Duodenal mucosa (tissue), 2 donors: ENCODE results near the gene AGFG2.

Experiments
- H3K27ac ChIP-seq: one replicate; pipeline ENCODE4 v1.7.0; 2013; ENCODE audit warnings: low read depth, low read length
- H3K27me3 ChIP-seq, 2 donors: one replicate each; pipeline ENCODE4 v1.7.0; 2013; ENCODE audit warnings: low read length in 2 of 2, control low read depth in 1 of 2; ENCODE audit not compliant: insufficient read depth in 2 of 2, control insufficient read depth in 1 of 2
- H3K36me3 ChIP-seq, 2 donors: one replicate each; pipeline ENCODE4 v1.7.0; 2013; ENCODE audit warnings: low read length in 2 of 2, control low read depth in 1 of 2; ENCODE audit not compliant: insufficient read depth in 2 of 2, control insufficient read depth in 1 of 2
- H3K4me1 ChIP-seq, 2 donors: one replicate each; pipeline ENCODE4 v1.7.0; 2013; ENCODE audit warnings: low read length in 2 of 2, control low read depth in 1 of 2; ENCODE audit not compliant: insufficient read depth in 2 of 2, control insufficient read depth in 1 of 2
- H3K4me3 ChIP-seq, 2 donors: one replicate each; pipeline ENCODE4 v1.7.0; 2013; ENCODE audit warnings: low read length in 2 of 2, low read depth in 1 of 2
- H3K9ac ChIP-seq, 2 donors: one replicate each; pipeline ENCODE4 v1.7.0; 2013; ENCODE audit warnings: low read length in 2 of 2, low read depth in 1 of 2
- H3K9me3 ChIP-seq, 2 donors: one replicate each; pipeline ENCODE4 v1.7.0; 2013; ENCODE audit warnings: low read length in 2 of 2, control low read depth in 1 of 2; ENCODE audit not compliant: control insufficient read depth in 1 of 2

Gene AGFG2

DNA sequence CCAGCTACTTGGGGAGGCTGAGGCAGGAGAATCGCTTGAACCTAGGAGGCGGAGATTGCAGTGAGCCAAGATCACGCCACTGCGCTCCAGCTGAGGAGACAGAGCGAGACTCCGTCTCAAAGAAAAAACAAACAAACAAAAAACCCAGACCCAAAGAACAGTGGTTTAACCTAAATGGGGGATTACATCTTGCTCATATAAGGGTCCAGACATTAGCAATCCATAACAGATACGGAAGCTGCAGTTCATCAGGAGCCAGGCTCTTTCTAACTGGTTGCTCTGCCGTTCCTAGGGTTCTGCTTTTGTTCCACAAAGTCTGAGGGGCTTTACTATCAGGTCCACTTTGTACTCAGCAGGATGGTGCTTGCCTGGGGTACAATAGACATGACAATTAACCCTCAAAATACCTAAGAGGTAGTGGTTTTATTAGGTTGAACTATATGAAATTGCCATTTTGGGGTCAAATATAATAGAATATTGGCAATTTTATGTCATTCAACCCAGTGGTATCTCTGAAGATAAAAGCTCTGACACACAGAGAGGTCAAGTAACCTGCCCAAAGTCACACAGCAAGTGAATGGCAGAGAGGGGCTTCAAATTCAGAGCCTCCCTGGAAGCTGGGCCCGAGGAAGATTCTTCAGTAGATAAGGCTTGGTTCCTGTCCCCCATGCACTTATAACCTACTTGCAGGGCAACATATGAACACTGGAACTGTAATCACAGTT is 34.0 kb upstream of the AGFG2 start:
- Histone ChIP-seq H3K27me3 (no peaks in the 10 kb centered on the region), H3K9me3 (no peaks in the 10 kb centered on the region), H3K9ac (no peak overlapping the region), H3K4me1 (no peaks in the 10 kb centered on the region), H3K36me3 (no peaks in the 10 kb centered on the region), H3K4me3 (no peak overlapping the region), H3K27ac (no peak overlapping the region)

DNA sequence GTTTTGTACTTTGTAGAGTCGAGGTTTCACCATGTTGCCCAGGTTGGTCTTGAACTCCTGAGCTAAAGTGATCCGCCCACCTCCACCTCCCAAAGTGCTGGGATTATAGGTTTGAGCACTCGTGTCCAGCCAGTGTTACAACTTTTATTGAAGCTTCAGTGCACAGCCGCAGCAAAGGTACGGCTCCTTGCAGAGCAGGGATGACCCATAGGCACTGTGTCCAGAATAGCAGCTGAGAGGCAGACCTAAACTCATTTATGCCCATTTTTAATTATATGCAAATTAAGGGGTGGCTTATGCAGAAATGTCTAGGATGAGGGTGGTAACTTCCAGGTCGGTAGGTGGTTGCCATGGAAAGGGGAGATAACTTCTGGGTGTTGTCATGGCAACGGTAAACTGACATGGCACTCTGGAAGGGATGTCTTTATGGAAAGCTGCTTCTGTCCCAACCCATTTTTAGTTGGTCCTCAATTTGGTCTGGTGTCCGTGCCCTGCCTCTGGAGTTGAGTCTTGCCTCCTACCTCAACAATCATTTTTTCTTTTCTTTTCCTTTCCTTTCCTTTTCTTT is 32.6 kb upstream of the AGFG2 start:
- Histone ChIP-seq H3K27me3 (no peaks in the 10 kb centered on the region), H3K27ac (no peak overlapping the region), H3K4me3 (no peak overlapping the region), H3K9ac (no peak overlapping the region), H3K36me3 (no peaks in the 10 kb centered on the region), H3K4me1 (no peaks in the 10 kb centered on the region), H3K9me3 (no peaks in the 10 kb centered on the region)

DNA sequence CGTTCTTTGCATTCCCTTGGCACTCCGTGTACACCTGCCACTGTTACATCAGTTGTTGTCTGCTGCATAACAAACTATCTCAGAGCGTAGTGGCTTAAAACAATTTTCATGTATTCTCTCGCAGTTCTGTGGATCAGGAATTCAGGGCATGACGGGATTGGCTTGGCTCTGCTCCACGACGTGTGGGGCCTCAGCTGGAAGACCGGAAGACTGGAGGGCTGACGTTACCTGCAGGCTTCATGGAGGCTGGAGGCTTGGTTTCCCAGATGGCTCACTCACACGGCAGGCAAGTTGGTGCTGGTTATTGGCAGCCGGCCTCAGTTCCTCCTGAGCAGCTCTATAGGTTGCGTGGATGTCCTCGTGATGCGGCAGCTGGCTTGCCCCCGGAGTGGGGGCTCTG is 29.8 kb upstream of the AGFG2 start:
- Histone ChIP-seq H3K9me3 (no peaks in the 10 kb centered on the region), H3K4me3 (no peak overlapping the region), H3K9ac (no peak overlapping the region), H3K36me3 (no peaks in the 10 kb centered on the region), H3K4me1 (no peaks in the 10 kb centered on the region), H3K27me3 (no peaks in the 10 kb centered on the region), H3K27ac (no peak overlapping the region)

DNA sequence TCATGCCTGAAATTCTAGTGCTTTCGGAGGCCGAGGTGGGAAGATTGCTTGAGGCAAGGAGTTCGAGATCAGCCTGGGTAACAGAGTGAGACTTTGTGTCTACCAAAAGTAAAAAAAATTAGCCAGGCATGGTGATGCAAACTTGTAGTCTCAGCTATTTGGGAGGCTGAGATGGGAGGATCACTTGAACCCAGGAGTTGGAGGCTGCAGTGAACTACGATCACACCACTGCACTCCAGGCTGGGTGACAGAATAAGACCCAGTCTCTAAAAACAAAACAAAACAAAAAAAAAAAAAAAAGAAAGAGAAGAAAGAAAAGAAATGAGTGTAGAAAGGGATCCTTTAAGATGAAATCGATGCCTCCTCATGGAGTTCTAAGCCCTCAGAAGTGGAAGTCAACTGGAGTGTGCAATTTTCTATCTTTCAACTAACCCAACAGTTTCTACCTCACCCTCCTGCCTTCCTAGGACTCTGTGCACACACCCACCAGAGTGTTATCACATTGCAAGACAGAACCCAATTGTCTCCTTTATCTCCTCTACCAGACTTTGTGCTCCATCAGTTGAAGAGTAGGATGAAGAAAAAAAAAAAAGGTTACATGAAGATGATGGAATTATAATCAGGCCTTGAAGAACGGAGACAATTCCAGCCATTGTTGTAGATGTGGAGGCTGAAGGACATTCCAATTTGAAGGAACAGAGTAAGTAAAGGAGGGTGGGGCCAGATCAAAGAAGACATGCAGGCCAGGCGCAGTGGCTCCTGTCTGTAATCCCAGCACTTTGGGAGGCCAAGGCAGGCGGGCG is 28.4 kb upstream of the AGFG2 start:
- no peak overlapping the region for H3K9ac ChIP-seq
- no peak overlapping the region for H3K4me3 ChIP-seq
- H3K27me3 ChIP-seq = no peaks in the 10 kb centered on the region
- H3K36me3 ChIP-seq = no peaks in the 10 kb centered on the region
- no peaks in the 10 kb centered on the region for H3K4me1 ChIP-seq
- H3K9me3 ChIP-seq = no peaks in the 10 kb centered on the region
- no peak overlapping the region for H3K27ac ChIP-seq

DNA sequence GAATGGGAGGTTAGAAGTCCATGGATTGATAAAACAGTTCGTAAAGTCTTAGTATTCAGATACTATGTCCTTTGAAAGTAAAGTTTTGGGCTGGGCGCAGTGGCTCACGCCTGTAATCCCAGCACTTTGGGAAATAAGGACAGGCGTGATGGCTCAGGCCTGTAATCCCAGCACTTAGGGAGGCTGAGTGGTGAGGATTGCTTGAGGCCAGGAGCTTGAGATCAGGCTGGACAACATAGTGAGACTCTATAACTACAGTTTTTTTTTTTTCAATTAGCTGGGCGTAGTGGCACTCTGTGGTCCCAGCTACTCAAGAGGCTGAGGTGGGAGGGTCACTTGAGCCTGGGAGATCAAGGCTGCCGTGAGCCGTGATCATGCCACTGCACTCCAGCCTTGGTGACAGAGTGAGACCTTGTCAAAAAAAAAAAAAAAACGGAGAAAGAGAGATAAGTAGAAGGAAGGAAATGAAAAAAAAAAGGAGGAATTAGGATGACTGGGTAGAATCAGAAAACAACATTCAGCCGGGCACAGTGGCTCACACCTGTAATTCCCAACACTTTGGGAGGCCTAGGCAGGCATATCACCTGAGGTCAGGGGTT is 25.7 kb upstream of the AGFG2 start:
- Histone ChIP-seq H3K4me3 (no peak overlapping the region), H3K36me3 (no peaks in the 10 kb centered on the region), H3K9ac (no peak overlapping the region), H3K27me3 (no peaks in the 10 kb centered on the region), H3K27ac (no peak overlapping the region), H3K9me3 (no peaks in the 10 kb centered on the region), H3K4me1 (no peaks in the 10 kb centered on the region)

DNA sequence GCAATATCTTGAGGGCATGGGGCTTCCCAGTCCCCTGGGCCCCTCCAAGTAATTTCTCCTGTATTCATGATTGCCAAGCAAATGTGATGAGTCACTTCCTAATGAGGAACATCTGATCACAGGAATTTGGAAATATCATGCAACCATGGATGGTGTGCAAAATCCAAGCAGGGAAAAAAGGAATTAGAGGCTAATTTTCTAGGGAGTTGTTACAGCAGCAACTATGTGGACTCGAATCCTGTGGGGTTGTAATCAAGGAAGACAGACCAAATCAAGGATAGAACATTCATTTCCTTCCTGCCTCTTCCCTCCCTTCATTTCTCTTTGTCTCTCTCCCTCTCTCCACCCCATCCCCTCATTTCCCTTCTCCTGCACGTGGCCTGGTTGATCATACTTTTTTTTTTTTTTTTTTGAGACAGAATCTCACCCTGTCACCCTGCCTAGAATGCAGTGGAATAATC is 23.9 kb upstream of the AGFG2 start:
- H3K27ac ChIP-seq = no peak overlapping the region
- H3K4me1 ChIP-seq = no peaks in the 10 kb centered on the region
- H3K27me3 ChIP-seq = no peaks in the 10 kb centered on the region
- H3K9me3 ChIP-seq = no peaks in the 10 kb centered on the region
- H3K4me3 ChIP-seq = no peak overlapping the region
- no peak overlapping the region for H3K9ac ChIP-seq
- H3K36me3 ChIP-seq = no peaks in the 10 kb centered on the region

DNA sequence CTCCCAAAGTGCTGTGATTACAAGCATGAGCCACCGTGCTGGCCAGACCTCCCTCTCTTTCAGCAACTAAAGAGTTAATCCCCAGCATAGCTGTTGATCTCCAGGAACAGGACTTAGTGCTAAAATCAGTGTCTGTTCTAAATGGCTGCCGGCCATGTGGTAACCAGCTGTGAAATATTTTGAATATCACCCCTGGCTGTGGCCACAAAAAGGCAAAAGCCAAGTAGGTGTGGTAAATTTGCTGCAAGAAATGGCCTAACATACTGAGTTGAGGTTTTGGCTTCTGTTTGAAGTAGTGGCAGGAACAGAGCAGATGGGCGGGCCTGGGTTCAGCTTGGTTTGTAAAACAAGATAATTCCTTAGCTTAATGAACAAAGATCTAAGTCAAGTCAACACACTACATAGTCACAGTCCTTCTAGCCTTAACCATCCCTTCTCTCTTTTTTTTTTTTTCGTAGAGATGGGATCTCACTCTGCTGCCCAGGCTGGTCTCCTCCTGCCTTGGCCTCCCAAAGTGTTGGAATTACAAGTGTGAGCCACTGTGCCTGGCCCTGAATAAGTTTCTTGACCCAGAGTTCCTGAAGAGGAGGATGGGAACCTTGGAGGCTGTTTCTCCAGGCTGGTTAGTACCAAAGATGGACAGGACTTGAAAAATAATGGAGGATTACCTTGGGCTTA is 22.7 kb upstream of the AGFG2 start:
- H3K27me3 ChIP-seq = no peaks in the 10 kb centered on the region
- no peak overlapping the region for H3K9ac ChIP-seq
- H3K4me1 ChIP-seq = no peaks in the 10 kb centered on the region
- H3K9me3 ChIP-seq = no peaks in the 10 kb centered on the region
- no peaks in the 10 kb centered on the region for H3K36me3 ChIP-seq
- H3K27ac ChIP-seq = no peak overlapping the region
- H3K4me3 ChIP-seq = no peak overlapping the region

DNA sequence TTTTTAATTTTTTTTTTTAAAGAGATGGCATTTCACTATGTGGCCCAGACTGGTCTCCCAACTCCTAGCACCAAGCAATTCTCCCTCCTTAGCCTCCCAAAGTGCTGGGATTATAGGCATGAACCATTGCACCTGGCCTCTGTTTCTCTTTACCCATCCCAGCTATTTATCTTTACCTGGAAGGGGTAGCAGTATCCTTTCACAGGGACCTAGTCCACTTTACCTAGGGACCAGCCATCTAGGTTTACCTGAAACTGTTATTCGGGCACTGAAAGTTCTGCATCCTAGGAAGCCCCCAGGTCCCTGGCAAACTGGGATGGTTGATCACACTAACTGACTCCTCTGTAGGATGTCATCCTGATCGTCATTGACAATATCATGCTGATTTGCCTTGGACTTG is 21.7 kb upstream of the AGFG2 start:
- H3K4me3 ChIP-seq = no peak overlapping the region
- no peak overlapping the region for H3K9ac ChIP-seq
- H3K27me3 ChIP-seq = no peaks in the 10 kb centered on the region
- no peaks in the 10 kb centered on the region for H3K36me3 ChIP-seq
- H3K27ac ChIP-seq = no peak overlapping the region
- no peaks in the 10 kb centered on the region for H3K4me1 ChIP-seq
- no peaks in the 10 kb centered on the region for H3K9me3 ChIP-seq

DNA sequence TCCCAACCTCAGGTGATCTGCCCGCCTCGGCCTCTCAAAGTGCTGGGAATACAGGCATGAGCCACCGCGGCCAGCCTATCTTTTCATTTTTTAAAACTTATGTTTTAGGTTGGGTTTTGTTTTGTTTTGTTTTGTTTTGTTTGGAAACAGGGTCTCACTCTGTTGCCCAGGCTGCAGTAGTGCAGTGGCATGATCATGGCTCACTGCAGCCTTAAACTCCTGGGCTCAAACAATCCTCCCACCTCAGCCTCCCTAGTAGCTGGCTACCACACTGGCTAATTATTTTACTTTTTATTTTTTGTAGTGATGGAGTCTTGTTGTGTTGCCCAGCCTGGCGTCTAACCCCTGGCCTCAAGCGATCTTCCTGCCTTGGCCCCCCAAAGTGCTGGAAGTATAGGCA is 19.4 kb upstream of the AGFG2 start:
- Histone ChIP-seq H3K36me3 (no peaks in the 10 kb centered on the region), H3K4me1 (no peaks in the 10 kb centered on the region), H3K9me3 (no peaks in the 10 kb centered on the region), H3K9ac (no peak overlapping the region), H3K27me3 (no peaks in the 10 kb centered on the region), H3K27ac (no peak overlapping the region), H3K4me3 (no peak overlapping the region)
